ENCODE measurements around the gene LOXL1.

Gene LOXL1

DNA sequence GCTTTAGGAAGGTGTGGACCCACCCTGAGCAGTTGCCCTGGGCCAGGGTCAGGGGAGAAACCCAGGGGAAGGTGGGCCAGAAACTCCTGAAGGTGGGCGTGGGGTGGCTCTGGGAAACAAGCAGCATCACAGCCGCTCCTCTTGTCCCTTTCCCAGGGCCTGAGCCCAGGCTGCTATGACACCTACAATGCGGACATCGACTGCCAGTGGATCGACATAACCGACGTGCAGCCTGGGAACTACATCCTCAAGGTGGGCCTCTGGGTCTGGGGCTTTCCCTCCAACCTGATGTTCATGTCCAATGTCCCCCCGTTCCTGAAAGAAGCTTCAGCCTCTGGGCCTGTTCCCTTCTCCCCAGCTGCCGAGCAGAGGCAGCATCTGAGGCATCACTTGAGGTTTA is 21.4 kb downstream of the LOXL1 start:
- TF ChIP-seq CSDC2 (CRISPR knock-in tag; IDR thresholded peaks at IDR 0.05) (no peak), GLIS3 (CRISPR knock-in tag; IDR thresholded peaks at IDR 0.05) (no peak)
- no peak for ATAC-seq

DNA sequence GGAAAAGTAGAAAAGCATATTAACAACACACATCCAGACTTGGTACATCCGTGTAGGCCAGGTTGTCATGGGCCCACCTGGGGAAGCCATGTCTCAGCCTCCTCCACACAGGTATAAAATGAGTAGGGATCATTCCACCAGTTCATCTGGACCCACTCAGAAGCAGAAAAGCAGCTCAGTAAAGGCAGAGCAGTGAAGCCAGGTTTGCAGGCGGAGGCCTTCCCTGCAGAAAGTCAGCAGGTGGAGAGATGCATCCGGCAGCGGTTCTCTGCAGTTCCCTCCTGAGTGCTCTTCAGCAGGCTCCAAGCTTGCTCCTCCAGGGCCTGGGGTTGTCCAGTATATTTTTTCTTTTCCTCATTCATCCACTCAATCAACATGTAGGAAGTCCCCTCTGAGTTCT is 22.1 kb downstream of the LOXL1 start:
- ATAC-seq, result no peak
- TF ChIP-seq CSDC2 (CRISPR knock-in tag; IDR thresholded peaks at IDR 0.05), result no peak
- TF ChIP-seq GLIS3 (CRISPR knock-in tag; IDR thresholded peaks at IDR 0.05), result no peak
- TF ChIP-seq ZNF565 (CRISPR knock-in tag; conservative IDR thresholded peaks at IDR 0.05; ENCODE audit: low read depth), result no peak
- TF ChIP-seq ESRRG (CRISPR knock-in tag; IDR thresholded peaks at IDR 0.05), result no peak

DNA sequence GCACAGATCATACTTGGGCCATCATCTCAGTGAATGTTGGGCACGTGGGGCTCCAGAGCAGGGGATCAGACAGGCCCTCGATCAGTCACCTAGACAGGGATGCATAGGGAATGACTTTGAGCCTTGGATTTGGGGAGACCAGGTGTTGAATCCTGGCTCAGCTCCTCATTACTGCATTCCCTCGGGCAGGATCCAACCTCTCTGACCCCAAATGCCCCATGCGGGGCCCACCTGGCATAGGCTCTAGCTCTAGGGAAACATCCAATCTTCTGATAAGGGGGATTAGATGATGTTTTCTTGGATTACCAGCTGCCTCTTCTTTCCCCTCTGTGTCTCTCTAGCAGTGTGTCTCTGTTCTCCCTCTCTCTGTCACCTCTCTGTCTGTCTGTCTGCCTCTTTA is 22.7 kb downstream of the LOXL1 start:
- TF ChIP-seq, protein P1, sequence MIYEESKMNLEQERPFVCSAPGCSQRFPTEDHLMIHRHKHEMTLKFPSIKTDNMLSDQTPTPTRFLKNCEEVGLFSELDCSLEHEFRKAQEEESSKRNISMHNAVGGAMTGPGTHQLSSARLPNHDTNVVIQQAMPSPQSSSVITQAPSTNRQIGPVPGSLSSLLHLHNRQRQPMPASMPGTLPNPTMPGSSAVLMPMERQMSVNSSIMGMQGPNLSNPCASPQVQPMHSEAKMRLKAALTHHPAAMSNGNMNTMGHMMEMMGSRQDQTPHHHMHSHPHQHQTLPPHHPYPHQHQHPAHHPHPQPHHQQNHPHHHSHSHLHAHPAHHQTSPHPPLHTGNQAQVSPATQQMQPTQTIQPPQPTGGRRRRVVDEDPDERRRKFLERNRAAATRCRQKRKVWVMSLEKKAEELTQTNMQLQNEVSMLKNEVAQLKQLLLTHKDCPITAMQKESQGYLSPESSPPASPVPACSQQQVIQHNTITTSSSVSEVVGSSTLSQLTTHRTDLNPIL (CRISPR knock-in tag; IDR thresholded peaks at IDR 0.05; ENCODE audit: low read depth), result no peak
- TF ChIP-seq, protein P2, sequence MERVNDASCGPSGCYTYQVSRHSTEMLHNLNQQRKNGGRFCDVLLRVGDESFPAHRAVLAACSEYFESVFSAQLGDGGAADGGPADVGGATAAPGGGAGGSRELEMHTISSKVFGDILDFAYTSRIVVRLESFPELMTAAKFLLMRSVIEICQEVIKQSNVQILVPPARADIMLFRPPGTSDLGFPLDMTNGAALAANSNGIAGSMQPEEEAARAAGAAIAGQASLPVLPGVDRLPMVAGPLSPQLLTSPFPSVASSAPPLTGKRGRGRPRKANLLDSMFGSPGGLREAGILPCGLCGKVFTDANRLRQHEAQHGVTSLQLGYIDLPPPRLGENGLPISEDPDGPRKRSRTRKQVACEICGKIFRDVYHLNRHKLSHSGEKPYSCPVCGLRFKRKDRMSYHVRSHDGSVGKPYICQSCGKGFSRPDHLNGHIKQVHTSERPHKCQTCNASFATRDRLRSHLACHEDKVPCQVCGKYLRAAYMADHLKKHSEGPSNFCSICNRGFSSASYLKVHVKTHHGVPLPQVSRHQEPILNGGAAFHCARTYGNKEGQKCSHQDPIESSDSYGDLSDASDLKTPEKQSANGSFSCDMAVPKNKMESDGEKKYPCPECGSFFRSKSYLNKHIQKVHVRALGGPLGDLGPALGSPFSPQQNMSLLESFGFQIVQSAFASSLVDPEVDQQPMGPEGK (CRISPR knock-in tag; IDR thresholded peaks at IDR 0.05; ENCODE audit: borderline replicate concordance), result no peak
- no peak for TF ChIP-seq ZFP3 (CRISPR knock-in tag; IDR thresholded peaks at IDR 0.05)
- TF ChIP-seq ZC3H10 (CRISPR knock-in tag; IDR thresholded peaks at IDR 0.05), result no peak
- no peak for TF ChIP-seq ZNF565 (CRISPR knock-in tag; conservative IDR thresholded peaks at IDR 0.05; ENCODE audit: low read depth)
- TF ChIP-seq, protein P3, sequence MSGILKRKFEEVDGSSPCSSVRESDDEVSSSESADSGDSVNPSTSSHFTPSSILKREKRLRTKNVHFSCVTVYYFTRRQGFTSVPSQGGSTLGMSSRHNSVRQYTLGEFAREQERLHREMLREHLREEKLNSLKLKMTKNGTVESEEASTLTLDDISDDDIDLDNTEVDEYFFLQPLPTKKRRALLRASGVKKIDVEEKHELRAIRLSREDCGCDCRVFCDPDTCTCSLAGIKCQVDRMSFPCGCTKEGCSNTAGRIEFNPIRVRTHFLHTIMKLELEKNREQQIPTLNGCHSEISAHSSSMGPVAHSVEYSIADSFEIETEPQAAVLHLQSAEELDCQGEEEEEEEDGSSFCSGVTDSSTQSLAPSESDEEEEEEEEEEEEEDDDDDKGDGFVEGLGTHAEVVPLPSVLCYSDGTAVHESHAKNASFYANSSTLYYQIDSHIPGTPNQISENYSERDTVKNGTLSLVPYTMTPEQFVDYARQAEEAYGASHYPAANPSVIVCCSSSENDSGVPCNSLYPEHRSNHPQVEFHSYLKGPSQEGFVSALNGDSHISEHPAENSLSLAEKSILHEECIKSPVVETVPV (CRISPR knock-in tag; IDR thresholded peaks at IDR 0.05), result no peak
- no peak for TF ChIP-seq TCF4 (CRISPR knock-in tag; IDR thresholded peaks at IDR 0.05; ENCODE audit: borderline replicate concordance)
- TF ChIP-seq GLIS3 (CRISPR knock-in tag; IDR thresholded peaks at IDR 0.05), result no peak
- TF ChIP-seq CSDC2 (CRISPR knock-in tag; IDR thresholded peaks at IDR 0.05), result no peak
- ATAC-seq, result no peak

DNA sequence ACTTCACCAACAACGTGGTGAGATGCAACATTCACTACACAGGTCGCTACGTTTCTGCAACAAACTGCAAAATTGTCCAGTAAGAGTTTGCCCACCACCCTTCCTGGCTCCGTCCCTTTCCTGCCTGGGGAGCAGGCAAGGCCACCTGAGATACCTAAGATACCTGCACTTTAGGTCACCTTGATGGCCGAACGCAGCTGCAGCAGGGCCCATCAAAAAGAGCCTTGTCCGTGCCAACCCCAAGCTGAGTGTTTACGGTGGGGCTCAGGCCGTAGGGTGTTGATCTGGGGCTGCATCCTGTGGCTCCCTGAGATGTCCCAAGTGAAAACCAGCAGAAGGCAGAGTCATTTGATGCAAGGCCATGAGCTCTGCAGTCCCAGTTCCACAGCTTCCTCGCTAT is 23.2 kb downstream of the LOXL1 start:
- ATAC-seq, result no peak

More for the DNA sequence above, 23.2 kb downstream of the LOXL1 start:
- no peak for TF ChIP-seq TCF4 (CRISPR knock-in tag; IDR thresholded peaks at IDR 0.05; ENCODE audit: borderline replicate concordance)
- TF ChIP-seq BACH2 (CRISPR knock-in tag; IDR thresholded peaks at IDR 0.05; ENCODE audit: borderline replicate concordance), result no peak
- TF ChIP-seq ZFP30 (CRISPR knock-in tag; IDR thresholded peaks at IDR 0.05), result no peak
- TF ChIP-seq, protein P3 (CRISPR knock-in tag; IDR thresholded peaks at IDR 0.05), result no peak
- TF ChIP-seq, protein P4, sequence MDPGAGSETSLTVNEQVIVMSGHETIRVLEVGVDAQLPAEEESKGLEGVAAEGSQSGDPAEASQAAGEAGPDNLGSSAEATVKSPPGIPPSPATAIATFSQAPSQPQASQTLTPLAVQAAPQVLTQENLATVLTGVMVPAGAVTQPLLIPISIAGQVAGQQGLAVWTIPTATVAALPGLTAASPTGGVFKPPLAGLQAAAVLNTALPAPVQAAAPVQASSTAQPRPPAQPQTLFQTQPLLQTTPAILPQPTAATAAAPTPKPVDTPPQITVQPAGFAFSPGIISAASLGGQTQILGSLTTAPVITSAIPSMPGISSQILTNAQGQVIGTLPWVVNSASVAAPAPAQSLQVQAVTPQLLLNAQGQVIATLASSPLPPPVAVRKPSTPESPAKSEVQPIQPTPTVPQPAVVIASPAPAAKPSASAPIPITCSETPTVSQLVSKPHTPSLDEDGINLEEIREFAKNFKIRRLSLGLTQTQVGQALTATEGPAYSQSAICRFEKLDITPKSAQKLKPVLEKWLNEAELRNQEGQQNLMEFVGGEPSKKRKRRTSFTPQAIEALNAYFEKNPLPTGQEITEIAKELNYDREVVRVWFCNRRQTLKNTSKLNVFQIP (CRISPR knock-in tag; IDR thresholded peaks at IDR 0.05; ENCODE audit: borderline replicate concordance, low read depth), result no peak
- TF ChIP-seq ZNF565 (CRISPR knock-in tag; conservative IDR thresholded peaks at IDR 0.05; ENCODE audit: low read depth), result no peak
- TF ChIP-seq, protein P2 (CRISPR knock-in tag; IDR thresholded peaks at IDR 0.05; ENCODE audit: borderline replicate concordance), result no peak
- TF ChIP-seq ARNTL (CRISPR knock-in tag; IDR thresholded peaks at IDR 0.05; ENCODE audit: borderline replicate concordance, low read depth), result no peak
- no peak for TF ChIP-seq OSR1 (CRISPR knock-in tag; IDR thresholded peaks at IDR 0.05)
- no peak for TF ChIP-seq PPARA (CRISPR knock-in tag; IDR thresholded peaks at IDR 0.05; ENCODE audit: borderline replicate concordance)
- TF ChIP-seq TOX (CRISPR knock-in tag; IDR thresholded peaks at IDR 0.05; ENCODE audit: borderline replicate concordance), result no peak
- no peak for TF ChIP-seq SNAI2 (CRISPR knock-in tag; IDR thresholded peaks at IDR 0.05)
- TF ChIP-seq ZC3H10 (CRISPR knock-in tag; IDR thresholded peaks at IDR 0.05), result no peak
- TF ChIP-seq, protein P1 (CRISPR knock-in tag; IDR thresholded peaks at IDR 0.05; ENCODE audit: low read depth), result no peak
- no peak for TF ChIP-seq GLIS3 (CRISPR knock-in tag; IDR thresholded peaks at IDR 0.05)
- no peak for TF ChIP-seq ZNF8 (CRISPR knock-in tag; IDR thresholded peaks at IDR 0.05)
